GM18526 (cell line): ENCODE results near the gene GTF3C4.

Experiments used
- POLR2A ChIP-seq: IDR thresholded peaks from 3 replicates; pipeline ENCODE4 v1.6.1; 2011; ENCODE audit not compliant: insufficient read length; ENCODE audit errors: extremely low read depth

GTF3C4 gene

GRCh38 chr9:132708769-132709430 lies 38.6 kb downstream of the GTF3C4 start:
- no peak for TF ChIP-seq POLR2A

GRCh38 chr9:132710333-132710732 lies 40.1 kb downstream of the GTF3C4 start:
- no peak for TF ChIP-seq POLR2A

- TF ChIP-seq POLR2A = no peak
Observed at GRCh38 chr9:132711846-132712245, 41.6 kb downstream of the GTF3C4 start.

GRCh38 chr9:132712753-132713152 lies 42.5 kb downstream of the GTF3C4 start:
- TF ChIP-seq POLR2A = no peak

- TF ChIP-seq POLR2A = no peak
Observed at GRCh38 chr9:132716007-132716406, 45.7 kb downstream of the GTF3C4 start.

GRCh38 chr9:132717326-132717945 lies 47.2 kb downstream of the GTF3C4 start:
- no peak for TF ChIP-seq POLR2A

- TF ChIP-seq POLR2A = no peak
Observed at GRCh38 chr9:132721661-132722060, 51.4 kb downstream of the GTF3C4 start.

GRCh38 chr9:132722564-132723065 lies 52.4 kb downstream of the GTF3C4 start:
- TF ChIP-seq POLR2A = no peak

- no peak for TF ChIP-seq POLR2A
Observed at GRCh38 chr9:132723809-132724208, 53.5 kb downstream of the GTF3C4 start.

- TF ChIP-seq POLR2A = no peak
Observed at GRCh38 chr9:132725306-132725705, 55.0 kb downstream of the GTF3C4 start.

GRCh38 chr9:132726576-132727130 lies 56.4 kb downstream of the GTF3C4 start:
- no peak for TF ChIP-seq POLR2A

- TF ChIP-seq POLR2A = no peak
Observed at GRCh38 chr9:132728071-132728470, 57.8 kb downstream of the GTF3C4 start.

- TF ChIP-seq POLR2A = no peak
Observed at GRCh38 chr9:132728497-132728896, 58.2 kb downstream of the GTF3C4 start.

GRCh38 chr9:132729235-132729890 lies 59.1 kb downstream of the GTF3C4 start:
- no peak for TF ChIP-seq POLR2A

- TF ChIP-seq POLR2A = no peak
Observed at GRCh38 chr9:132730054-132731033, 60.1 kb downstream of the GTF3C4 start.
